ENCODE results near the gene NDUFB2.

The NDUFB2 gene

DNA sequence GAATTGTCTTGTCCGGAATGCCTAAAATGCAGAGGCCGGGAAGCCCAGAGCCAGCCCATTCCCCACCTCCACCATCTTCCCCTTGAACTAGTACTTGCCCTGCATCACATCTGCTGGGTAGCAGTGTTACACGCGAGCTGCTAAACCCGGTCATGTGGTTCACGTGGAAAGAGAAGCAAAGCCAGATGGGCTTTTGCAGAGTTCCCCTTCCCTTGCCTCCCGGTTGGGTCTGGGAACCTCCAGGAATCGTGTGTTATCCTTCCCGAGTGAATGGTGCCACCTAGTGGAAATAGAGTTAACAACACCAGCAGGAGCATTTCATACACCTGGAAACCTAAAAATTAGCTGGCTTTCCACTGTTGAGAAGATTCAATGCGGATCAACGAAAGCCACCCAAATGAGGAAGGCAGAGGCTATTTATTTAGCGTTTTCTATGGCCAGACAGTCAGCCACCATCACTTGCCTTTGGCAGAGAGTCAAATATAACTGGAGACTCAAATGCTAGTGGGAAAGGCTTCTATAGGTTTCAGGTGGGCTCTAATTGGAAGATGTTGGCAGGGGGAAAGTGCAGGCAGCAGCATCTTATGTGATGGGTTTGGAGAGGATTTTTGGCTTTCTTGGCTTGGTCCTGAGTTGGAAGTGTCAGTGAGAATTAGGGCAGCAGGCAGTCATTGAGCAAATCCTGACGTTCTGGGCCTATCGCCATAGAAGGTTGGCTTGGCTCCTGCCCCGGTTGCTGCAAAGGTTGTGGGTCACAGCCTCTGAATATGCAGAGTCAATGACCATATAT is 43.0 kb upstream of the NDUFB2 start (continued):
- TF ChIP-seq HOXD13 (CRISPR knock-in tag; IDR thresholded peaks at IDR 0.05; ENCODE audit: borderline replicate concordance), result no peak
- TF ChIP-seq GLI4 (tag by site-specific recombination; IDR thresholded peaks at IDR 0.05), result no peak
- peak; percentile 97 for TF ChIP-seq IKZF3 (tag by site-specific recombination; IDR thresholded peaks at IDR 0.05)
- no peak for TF ChIP-seq ZNF426 (tag by site-specific recombination; IDR thresholded peaks at IDR 0.05)

DNA sequence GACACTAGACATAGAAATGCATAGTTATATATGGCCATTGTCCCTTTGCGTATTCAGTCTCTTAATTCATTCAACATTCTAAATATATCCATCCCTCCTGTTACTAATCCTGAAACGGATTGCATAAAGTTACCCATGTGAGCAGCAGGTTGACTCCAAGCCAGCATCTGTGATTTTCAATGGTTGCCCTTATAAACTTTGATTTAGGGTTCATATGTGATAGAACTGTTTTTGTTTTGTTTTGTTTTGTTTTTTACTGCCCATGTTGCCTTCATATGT is 42.5 kb upstream of the NDUFB2 start:
- Histone ChIP-seq H3K4me3 (ENCODE audit: low read depth, low read length) (no peak overlapping the region), H3K9me3 (ENCODE audit: control insufficient read depth, insufficient read depth, low read depth, low read length) (no peaks in the 10 kb centered on the region), H3K36me3 (ENCODE audit: control insufficient read depth in 2 of 2, insufficient read depth in 1 of 2, low read length in 2 of 2) (no peaks in the 10 kb centered on the region), H3K27ac (ENCODE audit: extremely low read depth, low read depth, low read length) (no peak overlapping the region), H3K4me1 (ENCODE audit: control insufficient read depth, insufficient read depth, low read length) (no peaks in the 10 kb centered on the region)
- ChIA-PET POLR2A (no interaction called here), CTCF (interaction anchor here (0.6 to 3.1 kb wide), 22 partner anchors 7 to 872 kb away, joined by 3 to 80 read pairs (median 5); no protein-coding TSS in a partner anchor)
- TF ChIP-seq ZNF274 (IDR thresholded peaks at IDR 0.05; ENCODE audit: low read length) (no peak), ZNF274 (tag by site-specific recombination; IDR thresholded peaks at IDR 0.05; ENCODE audit: borderline replicate concordance) (no peak), ZNF146 (tag by site-specific recombination; IDR thresholded peaks at IDR 0.05) (no peak), ZBTB48 (tag by site-specific recombination; IDR thresholded peaks at IDR 0.05) (no peak), TCF7L2 (IDR thresholded peaks at IDR 0.05; ENCODE audit: borderline replicate concordance, low read depth, low read length) (no peak), ZEB2 (tag by site-specific recombination; IDR thresholded peaks at IDR 0.05) (no peak), ZIC2 (tag by site-specific recombination; IDR thresholded peaks at IDR 0.05) (no peak), ZNF174 (tag by site-specific recombination; IDR thresholded peaks at IDR 0.05) (no peak), ZNF48 (tag by site-specific recombination; IDR thresholded peaks at IDR 0.05) (no peak), ZBTB8A (tag by site-specific recombination; IDR thresholded peaks at IDR 0.05) (no peak)
- TF ChIP-seq, protein P1, sequence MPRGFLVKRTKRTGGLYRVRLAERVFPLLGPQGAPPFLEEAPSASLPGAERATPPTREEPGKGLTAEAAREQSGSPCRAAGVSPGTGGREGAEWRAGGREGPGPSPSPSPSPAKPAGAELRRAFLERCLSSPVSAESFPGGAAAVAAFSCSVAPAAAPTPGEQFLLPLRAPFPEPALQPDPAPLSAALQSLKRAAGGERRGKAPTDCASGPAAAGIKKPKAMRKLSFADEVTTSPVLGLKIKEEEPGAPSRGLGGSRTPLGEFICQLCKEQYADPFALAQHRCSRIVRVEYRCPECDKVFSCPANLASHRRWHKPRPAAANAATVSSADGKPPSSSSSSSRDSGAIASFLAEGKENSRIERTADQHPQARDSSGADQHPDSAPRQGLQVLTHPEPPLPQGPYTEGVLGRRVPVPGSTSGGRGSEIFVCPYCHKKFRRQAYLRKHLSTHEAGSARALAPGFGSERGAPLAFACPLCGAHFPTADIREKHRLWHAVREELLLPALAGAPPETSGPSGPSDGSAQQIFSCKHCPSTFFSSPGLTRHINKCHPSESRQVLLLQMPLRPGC (tag by site-specific recombination; IDR thresholded peaks at IDR 0.05), result no peak
- TF ChIP-seq, protein P2, sequence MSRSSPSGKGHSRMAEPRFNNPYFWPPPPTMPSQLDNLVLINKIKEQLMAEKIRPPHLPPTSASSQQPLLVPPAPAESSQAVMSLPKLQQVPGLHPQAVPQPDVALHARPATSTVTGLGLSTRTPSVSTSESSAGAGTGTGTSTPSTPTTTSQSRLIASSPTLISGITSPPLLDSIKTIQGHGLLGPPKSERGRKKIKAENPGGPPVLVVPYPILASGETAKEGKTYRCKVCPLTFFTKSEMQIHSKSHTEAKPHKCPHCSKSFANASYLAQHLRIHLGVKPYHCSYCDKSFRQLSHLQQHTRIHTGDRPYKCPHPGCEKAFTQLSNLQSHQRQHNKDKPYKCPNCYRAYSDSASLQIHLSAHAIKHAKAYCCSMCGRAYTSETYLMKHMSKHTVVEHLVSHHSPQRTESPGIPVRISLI (tag by site-specific recombination; IDR thresholded peaks at IDR 0.05), result no peak

DNA sequence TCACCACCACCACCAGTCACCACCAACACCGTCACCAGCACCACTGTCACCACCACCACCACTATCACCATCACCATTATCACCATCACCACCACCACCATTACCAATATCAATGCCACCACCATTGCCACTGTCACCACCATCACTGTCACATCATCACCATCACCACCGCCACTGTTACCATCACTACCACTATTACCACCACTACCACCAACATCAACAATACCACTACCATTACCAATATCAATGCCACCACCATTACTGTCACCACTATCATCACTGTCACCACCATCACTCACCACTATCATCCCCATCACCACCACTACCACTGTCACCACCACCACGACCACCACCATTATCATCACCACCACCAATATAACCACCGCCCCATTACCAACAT is 41.8 kb upstream of the NDUFB2 start:
- Histone ChIP-seq H3K36me3 (ENCODE audit: control insufficient read depth in 2 of 2, insufficient read depth in 1 of 2, low read length in 2 of 2) (no peaks in the 10 kb centered on the region), H3K9me3 (ENCODE audit: control insufficient read depth, insufficient read depth, low read depth, low read length) (no peaks in the 10 kb centered on the region), H3K4me1 (ENCODE audit: control insufficient read depth, insufficient read depth, low read length) (no peaks in the 10 kb centered on the region), H3K4me3 (ENCODE audit: low read depth, low read length) (no peak overlapping the region), H3K27ac (ENCODE audit: extremely low read depth, low read depth, low read length) (no peak overlapping the region)
- POLR2A ChIA-PET, result no interaction called here
- TF ChIP-seq ZNF324 (tag by site-specific recombination; IDR thresholded peaks at IDR 0.05) (no peak), YY2 (tag by site-specific recombination; IDR thresholded peaks at IDR 0.05) (peak; percentile 58), ZNF223 (tag by site-specific recombination; IDR thresholded peaks at IDR 0.05) (no peak), GFI1B (tag by site-specific recombination; IDR thresholded peaks at IDR 0.05) (no peak), ZBTB20 (tag by site-specific recombination; IDR thresholded peaks at IDR 0.05) (no peak), OSR2 (tag by site-specific recombination; IDR thresholded peaks at IDR 0.05) (no peak), ZNF157 (tag by site-specific recombination; IDR thresholded peaks at IDR 0.05) (no peak), ZNF274 (IDR thresholded peaks at IDR 0.05; ENCODE audit: low read length) (no peak), ZNF274 (tag by site-specific recombination; IDR thresholded peaks at IDR 0.05; ENCODE audit: borderline replicate concordance) (0 out of 2 replicates have a peak, but pooled peaks have one; percentile 42), ZNF561 (tag by site-specific recombination; IDR thresholded peaks at IDR 0.05; ENCODE audit: borderline replicate concordance) (no peak), ZNF16 (tag by site-specific recombination; IDR thresholded peaks at IDR 0.05; ENCODE audit: low read depth) (no peak), ZSCAN16 (tag by site-specific recombination; IDR thresholded peaks at IDR 0.05) (0 out of 2 replicates have a peak, but pooled peaks have one; percentile 20), ZNF473 (tag by site-specific recombination; IDR thresholded peaks at IDR 0.05) (peak; percentile 42; the same call in 1 of the 2 replicates), ZNF37A (tag by site-specific recombination; IDR thresholded peaks at IDR 0.05) (no peak), ZBTB48 (tag by site-specific recombination; IDR thresholded peaks at IDR 0.05) (peak; percentile 54), KLF1 (tag by site-specific recombination; IDR thresholded peaks at IDR 0.05) (no peak)
- TF ChIP-seq, protein P3, sequence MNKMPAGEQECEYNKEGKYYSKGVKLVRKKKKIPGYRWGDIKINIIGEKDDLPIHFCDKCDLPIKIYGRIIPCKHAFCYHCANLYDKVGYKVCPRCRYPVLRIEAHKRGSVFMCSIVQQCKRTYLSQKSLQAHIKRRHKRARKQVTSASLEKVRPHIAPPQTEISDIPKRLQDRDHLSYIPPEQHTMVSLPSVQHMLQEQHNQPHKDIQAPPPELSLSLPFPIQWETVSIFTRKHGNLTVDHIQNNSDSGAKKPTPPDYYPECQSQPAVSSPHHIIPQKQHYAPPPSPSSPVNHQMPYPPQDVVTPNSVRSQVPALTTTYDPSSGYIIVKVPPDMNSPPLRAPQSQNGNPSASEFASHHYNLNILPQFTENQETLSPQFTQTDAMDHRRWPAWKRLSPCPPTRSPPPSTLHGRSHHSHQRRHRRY (tag by site-specific recombination; IDR thresholded peaks at IDR 0.05), result peak; percentile 23; the same call in 1 of the 2 replicates
- TF ChIP-seq, protein P1 (tag by site-specific recombination; IDR thresholded peaks at IDR 0.05), result no peak
- CTCF ChIA-PET, result interaction anchor here (0.7 to 3.1 kb wide), 3 partner anchors 10 to 135 kb away, joined by 3 to 80 read pairs (median 9); no protein-coding TSS in a partner anchor
